PC-3 (cell line): ENCODE data around the gene ARVCF. TPM values are rescaled to one million over a fixed set of nuclear protein-coding genes. Genes with fewer than 3 reads are reported as not detected.

Source experiments
- ATAC-seq: fragments of 200-7000 bp; cut with Tn5 transposase; 2 replicates; pipeline ENCODE4 v1.9.1; 2020; ENCODE audit warnings: mild to moderate bottlenecking, moderate library complexity
- BruUV-seq: library from RNA; stranded (reverse); fragments of 400-500 nt; replicated peaks from 2 replicates; lab custom pipeline; 2021; lab: Mats Ljungman, UMichigan
- CTCF ChIA-PET: fragments of 300-600 bp; sonication (Branson Sonifier 250); formaldehyde crosslinking; loops from one replicate; lab custom pipeline; 2022; ENCODE audit warnings: antibody characterized with exemption; lab: Charles Lee
- POLR2A ChIA-PET: fragments of 300-600 bp; sonication (Branson Sonifier 250); formaldehyde crosslinking; loops from one replicate; lab custom pipeline; 2022; ENCODE audit warnings: antibody characterized with exemption; ENCODE audit not compliant: unreplicated experiment; lab: Charles Lee
- DNase-seq: peaks from one replicate; pipeline ENCODE4 v3.0.0-alpha.2; 2015
- H2AFZ ChIP-seq: fragments of 300-600 bp; sonication (generic); 2 replicates; pipeline ENCODE4 v1.6.0; 2016; ENCODE audit warnings: antibody characterized with exemption, low read length
- H3F3A ChIP-seq: fragments of 300-600 bp; sonication (generic); one replicate; pipeline ENCODE4 v1.6.0; 2017; ENCODE audit warnings: antibody characterized with exemption, low read length, control low read depth, mild to moderate bottlenecking; ENCODE audit not compliant: unreplicated experiment
- H3K27ac ChIP-seq: fragments of 300-600 bp; sonication (generic); 2 replicates; pipeline ENCODE4 v1.5.1; 2016; ENCODE audit warnings: mild to moderate bottlenecking, low read length
- H3K27me3 ChIP-seq: fragments of 300-600 bp; sonication (generic); 2 replicates; pipeline ENCODE4 v1.6.1; 2016; ENCODE audit warnings: low read length, mixed read lengths
- H3K36me3 ChIP-seq: fragments of 300-600 bp; sonication (generic); 2 replicates; pipeline ENCODE4 v1.6.1; 2016; ENCODE audit warnings: low read depth, mixed run types, low read length, mixed read lengths
- H3K4me1 ChIP-seq: fragments of 300-600 bp; sonication (generic); 2 replicates; pipeline ENCODE4 v1.5.1; 2016; ENCODE audit warnings: low read length; ENCODE audit not compliant: insufficient read depth
- H3K4me2 ChIP-seq: fragments of 300-600 bp; sonication (generic); 2 replicates; pipeline ENCODE4 v1.6.0; 2016; ENCODE audit warnings: low read length
- H3K4me3 ChIP-seq: fragments of 300-600 bp; sonication (generic); 2 replicates; pipeline ENCODE4 v1.5.1; 2016; ENCODE audit warnings: mild to moderate bottlenecking, low read length, mixed read lengths
- H3K79me2 ChIP-seq: fragments of 300-600 bp; sonication (generic); 2 replicates; pipeline ENCODE4 v1.6.1; 2017; ENCODE audit warnings: low read length, mixed read lengths
- H3K9ac ChIP-seq: fragments of 300-600 bp; sonication (generic); 2 replicates; pipeline ENCODE4 v1.6.0; 2016; ENCODE audit warnings: mild to moderate bottlenecking, low read length
- H3K9me2 ChIP-seq: fragments of 300-600 bp; sonication (generic); replicated peaks from 2 replicates; pipeline ENCODE4 v1.6.1; 2016; ENCODE audit warnings: mixed run types, low read length, mixed read lengths
- H3K9me3 ChIP-seq: fragments of 300-600 bp; sonication (generic); 2 replicates; pipeline ENCODE4 v1.6.1; 2016; ENCODE audit warnings: low read length, mixed read lengths
- H4K20me1 ChIP-seq: fragments of 300-600 bp; sonication (generic); 2 replicates; pipeline ENCODE4 v1.6.1; 2016; ENCODE audit warnings: low read length, mixed read lengths
- CTCF ChIP-seq: fragments of 300-600 bp; sonication (generic); conservative IDR thresholded peaks from 2 replicates; pipeline ENCODE4 v1.5.1; 2017; ENCODE audit warnings: antibody characterized with exemption, low read depth, mild to moderate bottlenecking, low read length
- EZH2 ChIP-seq: fragments of 300-600 bp; sonication (generic); IDR thresholded peaks from one replicate; pipeline ENCODE4 v1.6.1; 2017; ENCODE audit warnings: antibody characterized with exemption, mild to moderate bottlenecking, low read length; ENCODE audit not compliant: unreplicated experiment
- EZH2phosphoT487 ChIP-seq: fragments of 300-600 bp; sonication (generic); IDR thresholded peaks from 2 replicates; pipeline ENCODE4 v1.6.1; 2018; ENCODE audit warnings: mild to moderate bottlenecking, antibody characterized with exemption, low read length, borderline replicate concordance
- intact Hi-C: fragments of 100-400 bp; cut with micrococcal nuclease; formaldehyde crosslinking; loops from 2 replicates; pipeline ENCODE4 v1.9.0; 2023
- total RNA-seq: library from RNA; depleted of rRNA; stranded (reverse); fragments of >200 nt; gene quantifications from 2 replicates; pipeline ENCODE4 v1.2.3, GENCODE V29; 2014

Gene ARVCF
- total RNA-seq, 1 experiment from 2014 or later: 20.0 TPM

DNA sequence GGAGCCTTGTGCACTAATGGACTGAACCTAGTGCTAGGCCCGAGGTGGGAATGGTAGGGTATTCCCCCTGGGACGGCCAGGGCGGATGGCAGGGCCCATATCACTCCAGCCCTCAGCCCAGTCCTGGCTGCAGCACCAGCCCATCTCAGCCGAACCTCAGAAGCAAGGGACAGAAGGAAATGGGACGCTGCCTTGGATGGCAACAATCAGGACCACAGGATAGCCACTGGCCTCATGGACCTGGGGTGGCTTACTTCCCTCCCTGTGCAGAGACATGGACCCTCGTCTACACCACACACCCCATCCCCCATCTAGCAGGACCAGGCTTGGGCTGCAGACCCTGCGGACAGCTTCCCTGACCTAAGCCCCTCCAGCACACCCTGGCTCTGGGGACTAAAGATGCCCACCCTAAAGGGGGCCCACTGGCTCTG, 24.1 kb downstream of the ARVCF start:
- no peak for TF ChIP-seq EZH2phosphoT487
- TF ChIP-seq CTCF: no peak
- TF ChIP-seq EZH2: no peak
- ATAC-seq: no peak
- Histone ChIP-seq H3K27ac (no peak overlapping the region), H3F3A (no peaks in the 10 kb centered on the region), H3K4me3 (no peak overlapping the region), H3K9ac (no peak overlapping the region), H3K36me3 (no peaks in the 10 kb centered on the region), H3K4me1 (no peaks in the 10 kb centered on the region), H3K9me2 (no peaks in the 10 kb centered on the region), H3K27me3 (no peaks in the 10 kb centered on the region), H3K9me3 (no peaks in the 10 kb centered on the region), H3K79me2 (no peaks in the 10 kb centered on the region), H4K20me1 (no peaks in the 10 kb centered on the region), H2AFZ (no peak overlapping the region), H3K4me2 (no peak overlapping the region)
- no peak for DNase-seq
- intact Hi-C loops: no loop called here
- POLR2A ChIA-PET: no interaction called here
- no TSS peak for BruUV-seq
- CTCF ChIA-PET: no interaction called here

- H2AFZ ChIP-seq: no peak overlapping the region
- ChIA-PET CTCF (no interaction called here), POLR2A (no interaction called here)
- no peak overlapping the region for H3K4me2 ChIP-seq
- H3K9me2 ChIP-seq: no peaks in the 10 kb centered on the region
- DNase-seq (no peak), ATAC-seq (no peak)
- BruUV-seq: no TSS peak
- no peaks in the 10 kb centered on the region for H3K79me2 ChIP-seq
- H4K20me1 ChIP-seq: no peaks in the 10 kb centered on the region
- no peak overlapping the region for H3K4me3 ChIP-seq
- H3K36me3 ChIP-seq: no peaks in the 10 kb centered on the region
- H3K27ac ChIP-seq: no peak overlapping the region
- H3K9me3 ChIP-seq: no peaks in the 10 kb centered on the region
- intact Hi-C loops: no loop called here
- TF ChIP-seq EZH2 (no peak), EZH2phosphoT487 (no peak)
- no peak overlapping the region for H3K9ac ChIP-seq
- H3F3A ChIP-seq: no peaks in the 10 kb centered on the region
- no peaks in the 10 kb centered on the region for H3K4me1 ChIP-seq
- H3K27me3 ChIP-seq: no peaks in the 10 kb centered on the region
These were observed 24.8 kb downstream of the ARVCF start for GRCh38 chr22:19991645-19992451.

DNA sequence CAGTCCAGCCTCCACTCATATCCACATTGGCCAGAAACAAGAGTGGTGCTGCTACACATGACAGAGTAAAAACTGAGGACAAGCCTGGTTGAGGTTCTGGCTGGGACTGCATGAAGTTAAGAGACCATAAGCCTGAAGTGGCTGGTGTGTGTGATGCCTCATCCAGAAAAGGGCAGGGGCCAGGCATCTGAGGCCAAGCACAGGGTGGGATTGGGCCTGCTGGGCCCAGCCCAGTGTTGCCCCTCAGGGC, 25.3 kb downstream of the ARVCF start:
- BruUV-seq: no TSS peak
- Histone ChIP-seq H4K20me1 (no peaks in the 10 kb centered on the region), H3K27me3 (no peaks in the 10 kb centered on the region), H3K9ac (no peak overlapping the region), H3K9me2 (no peaks in the 10 kb centered on the region), H3K4me1 (peaks cover 1% of the 10 kb centered on the region; the same call in 1 of the 2 replicates), H3K9me3 (no peaks in the 10 kb centered on the region), H2AFZ (no peak overlapping the region), H3K4me3 (no peak overlapping the region), H3K79me2 (no peaks in the 10 kb centered on the region), H3K36me3 (no peaks in the 10 kb centered on the region), H3K27ac (no peak overlapping the region), H3K4me2 (no peak overlapping the region), H3F3A (no peaks in the 10 kb centered on the region)
- no peak for TF ChIP-seq EZH2phosphoT487
- no peak for TF ChIP-seq EZH2
- TF ChIP-seq CTCF: no peak
- ChIA-PET CTCF (no interaction called here), POLR2A (no interaction called here)
- ATAC-seq: no peak
- no peak for DNase-seq
- intact Hi-C loops: no loop called here
